ENCODE results near the gene AUNIP. TPM values are rescaled to one million over a fixed set of nuclear protein-coding genes. Genes with fewer than 3 reads are reported as not detected.

AUNIP gene
- total RNA-seq, 1 donor from 2014 or later: not detected

DNA sequence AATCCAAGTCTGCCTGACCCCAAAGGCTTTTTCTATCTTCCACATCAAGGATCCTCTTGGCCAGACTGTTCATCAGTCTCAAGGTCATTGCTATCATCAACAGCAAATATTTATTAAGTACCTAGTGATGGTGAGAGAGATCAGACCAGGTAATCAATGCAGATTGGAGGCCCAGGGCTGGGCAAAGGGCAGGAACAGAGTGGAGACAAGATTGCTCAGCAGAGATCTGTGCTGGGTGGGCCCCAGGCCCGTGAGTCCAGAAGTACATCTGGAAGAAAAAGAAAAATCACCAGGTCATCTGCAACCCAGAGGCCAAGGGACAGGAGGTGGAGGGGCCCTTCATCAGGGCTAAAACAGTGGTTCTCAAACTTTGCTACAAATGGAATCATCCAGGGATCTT, 26.3 kb upstream of the AUNIP start:
- Histone ChIP-seq H3K36me3 (no peaks in the 10 kb centered on the region), H3K4me3 (no peak overlapping the region), H3K27ac (replicated peaks) (no peak overlapping the region), H3K27me3 (ENCODE audit: low read depth) (no peaks in the 10 kb centered on the region), H3K9me3 (replicated peaks) (no peaks in the 10 kb centered on the region), H3K4me1 (no peaks in the 10 kb centered on the region)
- TF ChIP-seq, protein P1, sequence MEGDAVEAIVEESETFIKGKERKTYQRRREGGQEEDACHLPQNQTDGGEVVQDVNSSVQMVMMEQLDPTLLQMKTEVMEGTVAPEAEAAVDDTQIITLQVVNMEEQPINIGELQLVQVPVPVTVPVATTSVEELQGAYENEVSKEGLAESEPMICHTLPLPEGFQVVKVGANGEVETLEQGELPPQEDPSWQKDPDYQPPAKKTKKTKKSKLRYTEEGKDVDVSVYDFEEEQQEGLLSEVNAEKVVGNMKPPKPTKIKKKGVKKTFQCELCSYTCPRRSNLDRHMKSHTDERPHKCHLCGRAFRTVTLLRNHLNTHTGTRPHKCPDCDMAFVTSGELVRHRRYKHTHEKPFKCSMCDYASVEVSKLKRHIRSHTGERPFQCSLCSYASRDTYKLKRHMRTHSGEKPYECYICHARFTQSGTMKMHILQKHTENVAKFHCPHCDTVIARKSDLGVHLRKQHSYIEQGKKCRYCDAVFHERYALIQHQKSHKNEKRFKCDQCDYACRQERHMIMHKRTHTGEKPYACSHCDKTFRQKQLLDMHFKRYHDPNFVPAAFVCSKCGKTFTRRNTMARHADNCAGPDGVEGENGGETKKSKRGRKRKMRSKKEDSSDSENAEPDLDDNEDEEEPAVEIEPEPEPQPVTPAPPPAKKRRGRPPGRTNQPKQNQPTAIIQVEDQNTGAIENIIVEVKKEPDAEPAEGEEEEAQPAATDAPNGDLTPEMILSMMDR (IDR thresholded peaks at IDR 0.05; ENCODE audit: borderline replicate concordance): no peak
- intact Hi-C loops (cut with micrococcal nuclease): no loop called here
- DNase-seq: no peak

DNA sequence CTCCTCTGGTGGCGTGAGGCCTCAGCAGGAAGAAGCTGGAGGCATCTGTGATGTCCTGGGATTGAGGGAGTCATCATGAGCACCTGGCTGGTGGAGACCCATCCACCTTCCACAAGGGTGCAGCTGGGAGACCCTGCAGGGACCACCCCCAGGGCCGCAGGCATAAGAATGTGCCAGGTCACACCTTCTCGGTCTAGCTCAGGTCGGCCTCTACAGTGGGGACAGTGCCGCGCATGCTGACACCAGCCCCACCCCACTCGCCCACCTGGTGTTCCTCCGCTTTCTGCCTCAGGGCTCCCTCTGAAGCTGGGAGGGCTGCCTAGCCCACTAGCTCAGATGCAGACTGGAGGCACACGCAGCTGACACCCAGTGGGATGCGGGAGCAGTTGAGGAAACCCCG, 22.0 kb upstream of the AUNIP start:
- Histone ChIP-seq H3K27me3 (ENCODE audit: low read depth) (no peaks in the 10 kb centered on the region), H3K27ac (replicated peaks) (no peak overlapping the region), H3K9me3 (replicated peaks) (no peaks in the 10 kb centered on the region), H3K4me1 (peaks cover 1% of the 10 kb centered on the region), H3K36me3 (no peaks in the 10 kb centered on the region), H3K4me3 (no peak overlapping the region)
- TF ChIP-seq, protein P1 (IDR thresholded peaks at IDR 0.05; ENCODE audit: borderline replicate concordance): no peak
- intact Hi-C loops (cut with micrococcal nuclease): no loop called here
- DNase-seq: no peak

DNA sequence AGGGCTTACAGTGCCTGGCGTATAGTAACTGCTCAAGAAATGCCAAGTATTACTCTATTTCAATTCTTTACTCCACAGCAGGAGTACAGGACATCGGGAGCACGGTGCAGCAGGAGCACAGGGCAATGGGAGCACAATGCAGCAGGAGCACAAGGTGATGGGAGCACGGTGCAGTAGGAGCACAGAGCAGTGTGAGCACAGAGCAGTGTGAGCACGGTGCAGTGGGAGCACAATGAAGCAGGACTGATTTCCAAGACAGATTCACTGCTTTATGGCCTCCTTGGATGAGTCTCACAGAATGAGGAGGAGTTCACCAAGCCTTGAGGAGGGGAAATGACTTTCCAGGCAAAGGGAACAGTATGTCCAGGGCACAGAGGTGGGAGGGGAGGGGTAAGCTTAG, 21.3 kb upstream of the AUNIP start:
- DNase-seq: no peak
- Histone ChIP-seq H3K4me3 (no peak overlapping the region), H3K36me3 (no peaks in the 10 kb centered on the region), H3K27ac (replicated peaks) (no peak overlapping the region), H3K4me1 (peaks cover 9% of the 10 kb centered on the region), H3K27me3 (ENCODE audit: low read depth) (no peaks in the 10 kb centered on the region), H3K9me3 (replicated peaks) (no peaks in the 10 kb centered on the region)
- intact Hi-C loops (cut with micrococcal nuclease): no loop called here
- TF ChIP-seq, protein P1 (IDR thresholded peaks at IDR 0.05; ENCODE audit: borderline replicate concordance): no peak

DNA sequence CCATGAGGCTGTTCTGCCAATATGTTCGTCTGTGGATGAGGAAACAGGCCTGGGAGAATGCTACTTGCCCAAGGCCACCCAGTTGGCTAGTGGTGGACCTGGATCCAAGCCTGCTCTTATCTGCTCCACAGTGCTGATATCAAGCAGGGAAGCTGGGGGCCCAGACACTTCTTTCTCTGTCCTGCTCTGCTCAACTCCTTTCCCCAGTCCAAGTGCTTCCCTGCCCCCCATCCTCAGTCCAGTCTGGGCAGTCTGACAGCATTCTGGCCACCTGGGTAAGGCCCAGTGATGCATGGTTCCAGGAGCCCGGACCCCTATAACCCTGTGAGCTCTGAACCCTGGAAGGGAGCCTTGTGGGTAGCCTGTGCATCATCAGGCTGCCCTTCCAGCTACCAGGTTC, 20.4 kb upstream of the AUNIP start:
- DNase-seq: no peak
- no peaks in the 10 kb centered on the region for H3K9me3 ChIP-seq (replicated peaks)
- intact Hi-C loops (cut with micrococcal nuclease): no loop called here
- H3K4me1 ChIP-seq: peaks cover 16% of the 10 kb centered on the region
- no peak overlapping the region for H3K27ac ChIP-seq (replicated peaks)
- TF ChIP-seq, protein P1 (IDR thresholded peaks at IDR 0.05; ENCODE audit: borderline replicate concordance): no peak
- H3K36me3 ChIP-seq: no peaks in the 10 kb centered on the region
- no peak overlapping the region for H3K4me3 ChIP-seq
- H3K27me3 ChIP-seq (ENCODE audit: low read depth): no peaks in the 10 kb centered on the region

DNA sequence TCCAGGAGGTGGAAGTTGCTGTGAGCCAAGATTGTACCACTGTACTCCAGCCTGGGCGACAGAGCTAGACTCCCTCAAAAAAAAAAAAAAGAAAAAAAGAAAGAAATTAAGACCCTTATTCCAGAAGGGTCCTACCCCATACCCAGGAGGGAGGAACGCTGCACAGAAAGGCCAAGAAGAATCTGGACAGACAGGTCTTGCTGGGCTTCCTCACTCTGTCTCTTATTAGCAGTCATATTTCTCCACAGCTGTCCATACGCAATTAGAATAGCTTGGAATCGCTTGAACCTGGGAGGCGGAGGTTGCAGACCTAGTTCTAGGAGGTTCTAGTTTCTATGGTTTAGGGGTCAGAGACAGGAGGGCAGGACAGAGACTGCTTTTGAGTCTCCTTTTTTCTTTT, 19.4 kb upstream of the AUNIP start:
- H3K9me3 ChIP-seq (replicated peaks): no peaks in the 10 kb centered on the region
- H3K4me3 ChIP-seq: no peak overlapping the region
- intact Hi-C loops (cut with micrococcal nuclease): no loop called here
- no peak overlapping the region for H3K27ac ChIP-seq (replicated peaks)
- no peak for DNase-seq
- no peaks in the 10 kb centered on the region for H3K36me3 ChIP-seq
- TF ChIP-seq, protein P1 (IDR thresholded peaks at IDR 0.05; ENCODE audit: borderline replicate concordance): no peak
- peaks cover 21% of the 10 kb centered on the region for H3K4me1 ChIP-seq
- H3K27me3 ChIP-seq (ENCODE audit: low read depth): no peaks in the 10 kb centered on the region

DNA sequence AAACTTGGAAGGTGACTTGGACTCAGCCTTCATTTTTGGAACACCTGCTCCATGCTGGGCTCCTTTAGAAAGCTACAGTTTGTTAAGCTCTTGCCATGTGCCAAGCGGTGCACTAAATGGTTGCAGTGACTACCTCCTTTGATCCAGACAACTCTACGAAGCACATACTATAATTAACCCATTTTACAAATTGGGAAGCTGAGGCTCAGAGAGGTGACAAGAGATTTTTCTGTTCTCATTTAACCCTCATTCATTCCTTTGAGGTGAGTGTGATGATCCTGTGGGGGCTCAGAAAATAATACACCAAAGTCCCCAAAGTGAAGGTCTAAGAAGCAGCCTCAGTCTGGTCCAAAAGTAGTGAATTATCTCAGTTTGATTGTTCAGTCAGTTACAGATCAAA, 17.9 kb upstream of the AUNIP start:
- Histone ChIP-seq H3K4me1 (peaks cover 24% of the 10 kb centered on the region), H3K27ac (replicated peaks) (no peak overlapping the region), H3K27me3 (ENCODE audit: low read depth) (no peaks in the 10 kb centered on the region), H3K4me3 (no peak overlapping the region), H3K36me3 (no peaks in the 10 kb centered on the region), H3K9me3 (replicated peaks) (no peaks in the 10 kb centered on the region)
- TF ChIP-seq, protein P1 (IDR thresholded peaks at IDR 0.05; ENCODE audit: borderline replicate concordance): no peak
- DNase-seq: no peak
- intact Hi-C loops (cut with micrococcal nuclease): no loop called here
